Liver (tissue), 9 donors: ENCODE measurements around the gene ZNF223. TPM values are rescaled to one million over a fixed set of nuclear protein-coding genes. Genes with fewer than 3 reads are reported as not detected.

Experiments
- DNase-seq: peaks from one replicate; pipeline ENCODE4 v3.0.0-alpha.2; 2017; ENCODE audit warnings: low spot score
- H3K27ac ChIP-seq, 2 donors: one replicate each; pipeline ENCODE4 v1.7.0; 2013; ENCODE audit warnings: inconsistent platforms in 2 of 2, low read length in 2 of 2, control low read depth in 1 of 2, low read depth in 1 of 2, mild to moderate bottlenecking in 1 of 2
- H3K27me3 ChIP-seq, 4 donors: one replicate each; pipeline versions ENCODE4 v1.6.1 to v1.7.0; 2013; ENCODE audit warnings: low read length in 3 of 4, inconsistent platforms in 1 of 4, mild to moderate bottlenecking in 1 of 4, moderate library complexity in 1 of 4; ENCODE audit not compliant: control insufficient read depth in 4 of 4, insufficient read depth in 4 of 4
- H3K36me3 ChIP-seq, 4 donors: one replicate each; pipeline versions ENCODE4 v1.6.1 to v1.7.0; 2013; ENCODE audit warnings: low read length in 3 of 4, mild to moderate bottlenecking in 3 of 4, low read depth in 1 of 4, moderate library complexity in 1 of 4; ENCODE audit not compliant: control insufficient read depth in 4 of 4, insufficient read depth in 3 of 4
- H3K4me1 ChIP-seq, 4 donors: one replicate each; pipeline versions ENCODE4 v1.6.1 to v1.7.0; 2013; ENCODE audit warnings: low read length in 3 of 4, mild to moderate bottlenecking in 3 of 4, moderate library complexity in 1 of 4; ENCODE audit not compliant: control insufficient read depth in 4 of 4, insufficient read depth in 4 of 4
- H3K4me3 ChIP-seq, 3 donors: one replicate each; pipeline versions ENCODE4 v1.6.1 to v1.7.0; 2013; ENCODE audit warnings: low read length in 3 of 3, control low read depth in 1 of 3, low read depth in 1 of 3, mild to moderate bottlenecking in 1 of 3
- H3K9ac ChIP-seq, 2 donors: one replicate each; pipeline ENCODE4 v1.7.0; 2013; ENCODE audit warnings: low read length in 2 of 2, mild to moderate bottlenecking in 2 of 2, moderate library complexity in 2 of 2, control low read depth in 1 of 2, low read depth in 1 of 2
- H3K9me3 ChIP-seq, 4 donors: one replicate each; pipeline versions ENCODE4 v1.6.1 to v1.7.0; 2013; ENCODE audit warnings: low read length in 3 of 4; ENCODE audit not compliant: control insufficient read depth in 4 of 4
- CTCF ChIP-seq: fragments of 150-350 bp; IDR thresholded peaks from 2 replicates; pipeline ENCODE4 v1.5.1; 2017; ENCODE audit warnings: improper control_type of control experiment, low read depth, low read length; ENCODE audit not compliant: missing input control
- EGR1 ChIP-seq, 2 donors: IDR thresholded peaks; 2 replicates each; pipeline ENCODE4 v1.6.1; 2016 to 2018; ENCODE audit warnings: antibody characterized with exemption in 2 of 2, low read depth in 2 of 2
- FOXA1 ChIP-seq: IDR thresholded peaks from 2 replicates; pipeline ENCODE4 v1.6.1; 2016; ENCODE audit warnings: antibody characterized with exemption
- FOXA2 ChIP-seq: IDR thresholded peaks from 2 replicates; pipeline ENCODE4 v1.6.1; 2016; ENCODE audit warnings: antibody characterized with exemption
- GABPA ChIP-seq, 2 donors: IDR thresholded peaks in 1 of 2; conservative IDR thresholded peaks in 1 of 2; 2 replicates each; pipeline ENCODE4 v1.6.1; 2016; ENCODE audit warnings: antibody characterized with exemption in 2 of 2, mild to moderate bottlenecking in 1 of 2, moderate library complexity in 1 of 2
- HNF4A ChIP-seq, 2 donors: conservative IDR thresholded peaks; 2 replicates each; pipeline ENCODE4 v1.6.1; 2016; ENCODE audit warnings: antibody characterized with exemption in 2 of 2, mild to moderate bottlenecking in 2 of 2
- HNF4G ChIP-seq: IDR thresholded peaks from 2 replicates; pipeline ENCODE4 v1.6.1; 2016; ENCODE audit warnings: antibody characterized with exemption
- JUND ChIP-seq, 2 donors: IDR thresholded peaks; 2 replicates each; pipeline ENCODE4 v1.6.1; 2016; ENCODE audit warnings: antibody characterized with exemption in 2 of 2
- NR2F2 ChIP-seq: IDR thresholded peaks from 2 replicates; pipeline ENCODE4 v1.6.1; 2016; ENCODE audit warnings: antibody characterized with exemption
- RAD21 ChIP-seq, 2 donors: IDR thresholded peaks; 2 replicates each; pipeline ENCODE4 v1.6.1; 2016; ENCODE audit warnings: antibody characterized with exemption in 2 of 2, mild to moderate bottlenecking in 2 of 2
- RXRA ChIP-seq, 2 donors: IDR thresholded peaks; 2 replicates each; pipeline ENCODE4 v1.6.1; 2017 to 2018; ENCODE audit warnings: antibody characterized with exemption in 2 of 2, mild to moderate bottlenecking in 1 of 2
- SP1 ChIP-seq: IDR thresholded peaks from 2 replicates; pipeline ENCODE4 v1.6.1; 2018; ENCODE audit warnings: antibody characterized with exemption, mild to moderate bottlenecking
- TAF1 ChIP-seq: conservative IDR thresholded peaks from 2 replicates; pipeline ENCODE4 v1.6.1; 2016; ENCODE audit warnings: antibody characterized with exemption, mild to moderate bottlenecking
- YY1 ChIP-seq: IDR thresholded peaks from 2 replicates; pipeline ENCODE4 v1.6.1; 2016; ENCODE audit warnings: antibody characterized with exemption, mild to moderate bottlenecking
- WGBS: extraction: QIAGEN DNeasy Blood & Tissue Kit; methylation state at CpG from one replicate; pipeline ENCODE4 v1.1.7; 2013; 5-methylcytosine and 5-hydroxymethylcytosine counted together
- polyA plus RNA-seq, 2 donors: library from polyadenylated mRNA; stranded (reverse) in 1 of 2; unstranded in 1 of 2; fragments of 200-250 nt in 1 of 2; fragments of >200 nt in 1 of 2; fragmentation: Nextera tagmentation in 1 of 2; extraction: Ambion mirVana in 1 of 2; gene quantifications; one replicate each; pipeline versions ENCODE4 v1.2.1 to v1.2.3, GENCODE V29; 2013 to 2015
- total RNA-seq, 2 donors: library from RNA; depleted of rRNA; stranded (reverse); fragments of >200 nt; gene quantifications; one replicate each; pipeline ENCODE4 v1.2.3, GENCODE V29; 2014
- TF ChIP-seq, protein P1 (sequence below): IDR thresholded peaks from 2 replicates; pipeline ENCODE4 v1.6.1; 2016; ENCODE audit warnings: antibody characterized with exemption
- TF ChIP-seq, protein P2 (sequence below): IDR thresholded peaks from 2 replicates; pipeline ENCODE4 v1.6.1; 2016; ENCODE audit warnings: antibody characterized with exemption
- TF ChIP-seq, protein P3 (sequence below): IDR thresholded peaks from 2 replicates; pipeline ENCODE4 v1.6.1; 2016; ENCODE audit warnings: antibody characterized with exemption, mild to moderate bottlenecking
- TF ChIP-seq, protein P4 (sequence below): IDR thresholded peaks from 2 replicates; pipeline ENCODE4 v1.6.1; 2016; ENCODE audit warnings: antibody characterized with exemption
- donor health status: healthy.
- donor health status: healthy.
- donor health status: healthy.
- donor health status: healthy.
- donor health status: healthy.

ZNF223 gene
- total and polyA plus RNA-seq, 4 donors, result 1.4 to 2.8 (median 1.9) TPM

DNA sequence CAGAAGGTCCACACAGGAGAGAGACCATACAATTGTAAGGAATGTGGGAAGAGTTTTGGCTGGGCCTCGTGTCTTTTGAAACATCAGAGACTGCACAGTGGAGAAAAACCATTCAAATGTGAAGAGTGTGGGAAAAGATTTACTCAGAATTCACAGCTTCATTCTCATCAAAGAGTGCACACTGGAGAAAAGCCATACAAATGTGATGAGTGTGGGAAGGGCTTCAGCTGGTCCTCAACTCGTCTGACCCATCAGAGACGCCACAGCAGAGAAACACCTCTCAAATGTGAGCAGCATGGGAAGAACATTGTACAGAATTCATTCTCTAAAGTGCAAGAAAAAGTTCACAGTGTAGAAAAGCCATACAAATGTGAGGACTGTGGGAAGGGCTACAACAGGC, 55.9 kb downstream of the ZNF223 start:
- Histone ChIP-seq H3K4me1 (peaks cover 2 to 11% (median 8%) of the 10 kb centered on the region in 4 donors), H3K27ac (no peak overlapping the region), H3K27me3 (no peaks in the 10 kb centered on the region), H3K9me3 (peaks cover 31 to 72% (median 51%) of the 10 kb centered on the region in 4 donors), H3K9ac (no peak overlapping the region), H3K36me3 (peaks cover 8 to 40% (median 36%) of the 10 kb centered on the region in 4 donors), H3K4me3 (peak overlapping the region in 2 of 3 donors; percentile 43 to 77)
- no peak for DNase-seq
- no peak for TF ChIP-seq FOXA1
- TF ChIP-seq GABPA (IDR thresholded peaks at IDR 0.05 in 1 of 2, conservative IDR thresholded peaks at IDR 0.05 in 1 of 2), result no peak
- no peak for TF ChIP-seq SP1
- TF ChIP-seq HNF4G, result no peak
- TF ChIP-seq CTCF, result no peak
- TF ChIP-seq, protein P1, sequence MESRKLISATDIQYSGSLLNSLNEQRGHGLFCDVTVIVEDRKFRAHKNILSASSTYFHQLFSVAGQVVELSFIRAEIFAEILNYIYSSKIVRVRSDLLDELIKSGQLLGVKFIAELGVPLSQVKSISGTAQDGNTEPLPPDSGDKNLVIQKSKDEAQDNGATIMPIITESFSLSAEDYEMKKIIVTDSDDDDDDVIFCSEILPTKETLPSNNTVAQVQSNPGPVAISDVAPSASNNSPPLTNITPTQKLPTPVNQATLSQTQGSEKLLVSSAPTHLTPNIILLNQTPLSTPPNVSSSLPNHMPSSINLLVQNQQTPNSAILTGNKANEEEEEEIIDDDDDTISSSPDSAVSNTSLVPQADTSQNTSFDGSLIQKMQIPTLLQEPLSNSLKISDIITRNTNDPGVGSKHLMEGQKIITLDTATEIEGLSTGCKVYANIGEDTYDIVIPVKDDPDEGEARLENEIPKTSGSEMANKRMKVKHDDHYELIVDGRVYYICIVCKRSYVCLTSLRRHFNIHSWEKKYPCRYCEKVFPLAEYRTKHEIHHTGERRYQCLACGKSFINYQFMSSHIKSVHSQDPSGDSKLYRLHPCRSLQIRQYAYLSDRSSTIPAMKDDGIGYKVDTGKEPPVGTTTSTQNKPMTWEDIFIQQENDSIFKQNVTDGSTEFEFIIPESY, result no peak
- TF ChIP-seq, protein P2, sequence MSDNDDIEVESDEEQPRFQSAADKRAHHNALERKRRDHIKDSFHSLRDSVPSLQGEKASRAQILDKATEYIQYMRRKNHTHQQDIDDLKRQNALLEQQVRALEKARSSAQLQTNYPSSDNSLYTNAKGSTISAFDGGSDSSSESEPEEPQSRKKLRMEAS, result no peak
- no peak for TF ChIP-seq NR2F2
- TF ChIP-seq TAF1, result no peak
- no peak for TF ChIP-seq EGR1 (IDR thresholded peaks at IDR 0.05; ENCODE audit: low read depth in 2 of 2)
- TF ChIP-seq HNF4A (conservative IDR thresholded peaks at IDR 0.05), result no peak
- no peak for TF ChIP-seq RXRA (IDR thresholded peaks at IDR 0.05)
- no peak for TF ChIP-seq JUND (IDR thresholded peaks at IDR 0.05)
- no peak for TF ChIP-seq FOXA2
- no peak for TF ChIP-seq RAD21 (IDR thresholded peaks at IDR 0.05)
- TF ChIP-seq, protein P3, sequence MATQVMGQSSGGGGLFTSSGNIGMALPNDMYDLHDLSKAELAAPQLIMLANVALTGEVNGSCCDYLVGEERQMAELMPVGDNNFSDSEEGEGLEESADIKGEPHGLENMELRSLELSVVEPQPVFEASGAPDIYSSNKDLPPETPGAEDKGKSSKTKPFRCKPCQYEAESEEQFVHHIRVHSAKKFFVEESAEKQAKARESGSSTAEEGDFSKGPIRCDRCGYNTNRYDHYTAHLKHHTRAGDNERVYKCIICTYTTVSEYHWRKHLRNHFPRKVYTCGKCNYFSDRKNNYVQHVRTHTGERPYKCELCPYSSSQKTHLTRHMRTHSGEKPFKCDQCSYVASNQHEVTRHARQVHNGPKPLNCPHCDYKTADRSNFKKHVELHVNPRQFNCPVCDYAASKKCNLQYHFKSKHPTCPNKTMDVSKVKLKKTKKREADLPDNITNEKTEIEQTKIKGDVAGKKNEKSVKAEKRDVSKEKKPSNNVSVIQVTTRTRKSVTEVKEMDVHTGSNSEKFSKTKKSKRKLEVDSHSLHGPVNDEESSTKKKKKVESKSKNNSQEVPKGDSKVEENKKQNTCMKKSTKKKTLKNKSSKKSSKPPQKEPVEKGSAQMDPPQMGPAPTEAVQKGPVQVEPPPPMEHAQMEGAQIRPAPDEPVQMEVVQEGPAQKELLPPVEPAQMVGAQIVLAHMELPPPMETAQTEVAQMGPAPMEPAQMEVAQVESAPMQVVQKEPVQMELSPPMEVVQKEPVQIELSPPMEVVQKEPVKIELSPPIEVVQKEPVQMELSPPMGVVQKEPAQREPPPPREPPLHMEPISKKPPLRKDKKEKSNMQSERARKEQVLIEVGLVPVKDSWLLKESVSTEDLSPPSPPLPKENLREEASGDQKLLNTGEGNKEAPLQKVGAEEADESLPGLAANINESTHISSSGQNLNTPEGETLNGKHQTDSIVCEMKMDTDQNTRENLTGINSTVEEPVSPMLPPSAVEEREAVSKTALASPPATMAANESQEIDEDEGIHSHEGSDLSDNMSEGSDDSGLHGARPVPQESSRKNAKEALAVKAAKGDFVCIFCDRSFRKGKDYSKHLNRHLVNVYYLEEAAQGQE, result no peak
- TF ChIP-seq YY1, result no peak
- TF ChIP-seq, protein P4, sequence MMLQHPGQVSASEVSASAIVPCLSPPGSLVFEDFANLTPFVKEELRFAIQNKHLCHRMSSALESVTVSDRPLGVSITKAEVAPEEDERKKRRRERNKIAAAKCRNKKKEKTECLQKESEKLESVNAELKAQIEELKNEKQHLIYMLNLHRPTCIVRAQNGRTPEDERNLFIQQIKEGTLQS, result no peak
- WGBS, result 98% methylated on average over 3 of the region's 3 CpGs
